A673 (cell line): ENCODE measurements around the gene BANK1.

Source experiments
- EZH2 ChIP-seq: fragments of 200-600 bp; sonication (generic); IDR thresholded peaks from 2 replicates; pipeline ENCODE4 v1.6.1; 2017; ENCODE audit warnings: borderline replicate concordance, low read depth, mild to moderate bottlenecking, mixed read lengths, antibody characterized with exemption, low read length; ENCODE audit not compliant: poor library complexity, severe bottlenecking
- TF ChIP-seq, protein P1 (sequence below): fragments of 300-800, 200-600 bp; sonication (generic); conservative IDR thresholded peaks from 2 replicates; pipeline ENCODE4 v1.5.1; 2017; ENCODE audit warnings: low read depth, mild to moderate bottlenecking, antibody characterized with exemption, low read length, moderate library complexity, mixed read lengths

DNA sequence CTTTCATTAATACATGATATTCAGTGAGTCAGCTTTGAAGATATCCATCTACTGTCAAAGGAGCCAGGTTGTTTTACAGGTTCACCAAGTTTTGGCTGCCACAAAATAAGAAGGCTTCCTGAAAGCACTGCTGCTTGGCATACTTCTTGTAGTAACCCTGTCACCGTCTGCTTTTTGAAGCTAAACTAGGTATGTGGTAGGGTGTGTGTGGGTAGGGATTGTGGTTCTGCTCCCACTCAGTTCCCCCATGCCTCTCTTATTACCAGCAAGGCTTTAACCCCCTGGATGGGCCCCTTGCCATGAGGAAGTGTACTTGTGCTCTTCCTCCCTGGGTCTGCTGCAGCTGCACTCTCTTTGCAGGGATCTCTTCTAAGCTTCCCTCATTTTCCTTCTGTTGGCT lies 191.2 kb downstream of the BANK1 start:
- TF ChIP-seq, protein P1, sequence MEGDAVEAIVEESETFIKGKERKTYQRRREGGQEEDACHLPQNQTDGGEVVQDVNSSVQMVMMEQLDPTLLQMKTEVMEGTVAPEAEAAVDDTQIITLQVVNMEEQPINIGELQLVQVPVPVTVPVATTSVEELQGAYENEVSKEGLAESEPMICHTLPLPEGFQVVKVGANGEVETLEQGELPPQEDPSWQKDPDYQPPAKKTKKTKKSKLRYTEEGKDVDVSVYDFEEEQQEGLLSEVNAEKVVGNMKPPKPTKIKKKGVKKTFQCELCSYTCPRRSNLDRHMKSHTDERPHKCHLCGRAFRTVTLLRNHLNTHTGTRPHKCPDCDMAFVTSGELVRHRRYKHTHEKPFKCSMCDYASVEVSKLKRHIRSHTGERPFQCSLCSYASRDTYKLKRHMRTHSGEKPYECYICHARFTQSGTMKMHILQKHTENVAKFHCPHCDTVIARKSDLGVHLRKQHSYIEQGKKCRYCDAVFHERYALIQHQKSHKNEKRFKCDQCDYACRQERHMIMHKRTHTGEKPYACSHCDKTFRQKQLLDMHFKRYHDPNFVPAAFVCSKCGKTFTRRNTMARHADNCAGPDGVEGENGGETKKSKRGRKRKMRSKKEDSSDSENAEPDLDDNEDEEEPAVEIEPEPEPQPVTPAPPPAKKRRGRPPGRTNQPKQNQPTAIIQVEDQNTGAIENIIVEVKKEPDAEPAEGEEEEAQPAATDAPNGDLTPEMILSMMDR: no peak
- no peak for TF ChIP-seq EZH2
